GM21447 (cell line): ENCODE results near the gene MYO3B.

ENCODE experiments used
- ATAC-seq: cut with Tn5 transposase; IDR thresholded peaks from one replicate; pipeline ENCODE4 v1.9.1; 2021; ENCODE audit not compliant: unreplicated experiment

The MYO3B gene

DNA sequence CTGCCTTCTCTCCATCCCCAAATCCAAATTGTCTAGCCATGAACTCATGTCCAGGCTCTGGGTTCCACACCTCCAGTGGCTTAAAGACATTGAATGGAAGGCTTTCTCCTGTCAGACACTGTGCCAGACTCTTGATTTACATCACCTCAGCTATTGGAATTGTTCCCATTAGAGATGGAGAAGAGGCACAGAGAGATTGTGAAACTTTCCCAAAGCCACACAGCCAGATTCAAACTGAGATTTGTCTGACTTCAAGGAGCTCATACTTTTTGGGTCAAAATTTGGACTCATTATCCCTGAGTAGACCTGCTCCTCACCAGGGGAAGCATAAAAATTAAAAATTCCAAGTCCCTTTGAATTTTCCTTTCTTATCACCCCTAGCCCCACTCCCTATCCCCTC, 18.9 kb upstream of the MYO3B start:
- no peak for ATAC-seq

DNA sequence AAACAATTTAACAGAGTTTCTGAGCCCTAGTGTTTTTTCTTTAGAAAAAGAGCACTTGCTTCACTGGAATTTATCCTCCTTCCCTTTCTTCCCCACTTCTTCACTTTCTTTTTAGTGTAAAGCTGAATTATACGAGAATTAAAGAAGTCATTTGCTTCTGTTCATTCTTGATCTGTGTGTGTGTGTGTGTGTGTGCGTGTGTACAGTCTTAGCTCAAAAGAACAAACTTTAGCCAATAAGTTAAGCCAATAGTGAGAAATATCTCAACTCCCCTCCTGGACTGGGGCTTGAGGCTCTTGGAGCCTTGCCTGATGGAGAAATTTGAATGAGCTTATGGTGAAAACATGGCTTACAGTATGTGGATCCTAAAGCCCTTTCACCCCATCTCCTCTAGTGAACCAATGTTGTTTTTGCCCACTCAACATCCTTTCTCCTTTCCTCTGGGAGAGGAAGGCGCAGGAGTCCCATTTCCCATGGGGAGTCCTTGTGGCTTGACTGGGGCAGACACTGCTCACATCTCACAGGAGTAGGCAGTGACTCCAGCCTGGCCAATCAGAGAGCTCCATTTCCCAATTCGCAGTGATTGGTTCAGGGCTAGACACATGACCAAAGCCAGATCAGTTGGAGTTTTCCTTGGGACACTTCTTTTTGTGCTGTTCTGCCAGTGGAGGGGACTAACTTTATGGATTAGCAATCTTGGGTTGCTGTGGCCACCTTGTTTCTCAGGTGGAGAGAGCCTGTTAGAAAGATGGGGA, 16.3 kb upstream of the MYO3B start:
- no peak for ATAC-seq

DNA sequence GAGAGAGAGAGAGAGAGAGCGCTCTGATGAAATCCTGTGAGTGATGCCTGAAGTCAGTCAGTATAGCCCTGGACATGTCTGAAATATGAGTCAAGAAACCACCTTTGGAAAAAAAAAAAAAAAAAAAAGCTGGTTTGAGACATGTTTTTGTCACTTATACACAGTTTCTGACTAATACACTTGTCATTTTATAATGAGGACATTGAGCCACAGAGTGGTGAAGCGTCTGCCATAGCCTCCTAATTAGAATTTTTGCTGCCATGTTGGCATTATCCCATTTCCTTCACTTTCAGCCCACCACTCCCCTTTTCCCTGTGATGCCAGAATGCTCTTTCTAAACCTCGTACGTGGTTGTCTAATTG, 15.7 kb upstream of the MYO3B start:
- no peak for ATAC-seq

DNA sequence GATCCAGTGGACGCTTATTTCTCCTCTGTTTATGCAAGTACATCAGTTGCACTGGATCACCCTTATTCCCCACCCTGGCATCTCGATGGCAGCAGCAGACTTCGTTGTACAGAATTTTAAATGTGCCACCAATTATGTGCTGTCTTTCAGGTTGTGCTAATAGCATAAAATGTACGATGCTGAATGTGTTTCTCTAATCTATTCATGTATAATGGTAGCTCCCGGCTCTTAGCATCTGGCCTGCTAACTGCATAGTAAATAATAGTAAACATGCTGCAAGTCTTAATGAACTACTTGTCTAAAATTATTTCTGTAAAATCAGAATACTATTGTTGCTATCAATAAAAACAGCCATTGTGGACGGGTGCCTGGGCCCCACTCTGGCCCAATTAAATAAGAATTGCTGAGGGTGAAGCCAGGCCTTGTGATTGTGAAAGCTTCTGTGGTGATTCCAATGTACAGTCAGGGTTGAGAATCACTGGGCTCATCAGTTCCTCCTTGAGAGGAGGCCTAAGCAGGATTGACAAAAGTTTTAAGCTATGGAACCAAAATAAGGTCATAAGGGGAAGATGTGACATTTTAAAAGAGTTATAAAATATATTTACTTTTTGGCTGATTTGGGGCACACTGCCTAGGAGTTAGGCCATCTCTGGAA, 14.4 kb upstream of the MYO3B start:
- no peak for ATAC-seq

DNA sequence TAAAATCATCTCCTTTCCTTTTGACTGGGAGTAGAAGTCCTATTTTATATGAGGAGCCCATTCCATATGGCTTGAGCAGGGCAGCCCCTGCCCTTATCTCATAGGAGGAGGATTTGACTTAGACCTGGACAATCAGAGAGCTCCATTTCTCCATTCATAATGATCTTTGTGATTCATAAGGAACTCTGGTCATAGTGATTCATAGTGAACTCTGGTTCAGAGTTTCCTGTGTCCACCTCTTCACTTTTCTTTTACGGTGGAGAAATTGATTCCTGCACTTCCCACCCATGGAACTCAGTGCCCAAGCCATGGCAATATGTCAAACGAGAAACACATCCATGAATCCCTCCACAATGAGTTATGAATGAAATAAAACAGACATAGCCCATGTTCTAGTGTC, 12.8 kb upstream of the MYO3B start:
- ATAC-seq: no peak

DNA sequence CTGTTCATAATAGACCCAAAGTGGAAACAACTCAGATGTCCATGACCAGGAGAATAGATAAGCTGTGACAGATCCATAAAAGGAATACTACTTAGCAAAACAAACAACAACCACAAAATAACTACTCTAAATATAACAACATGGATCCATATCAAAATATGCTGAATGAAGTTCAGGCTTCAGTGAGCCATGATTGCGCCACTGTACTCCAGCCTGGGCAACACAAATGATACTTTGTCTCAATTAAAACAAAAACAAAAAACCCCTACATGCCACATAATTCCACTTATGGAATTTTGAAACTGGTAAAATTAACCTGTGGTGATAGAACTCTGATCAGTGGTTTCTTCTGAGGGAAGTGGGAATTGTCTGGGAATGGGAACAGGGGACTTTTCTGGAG, 11.2 kb upstream of the MYO3B start:
- ATAC-seq: no peak

DNA sequence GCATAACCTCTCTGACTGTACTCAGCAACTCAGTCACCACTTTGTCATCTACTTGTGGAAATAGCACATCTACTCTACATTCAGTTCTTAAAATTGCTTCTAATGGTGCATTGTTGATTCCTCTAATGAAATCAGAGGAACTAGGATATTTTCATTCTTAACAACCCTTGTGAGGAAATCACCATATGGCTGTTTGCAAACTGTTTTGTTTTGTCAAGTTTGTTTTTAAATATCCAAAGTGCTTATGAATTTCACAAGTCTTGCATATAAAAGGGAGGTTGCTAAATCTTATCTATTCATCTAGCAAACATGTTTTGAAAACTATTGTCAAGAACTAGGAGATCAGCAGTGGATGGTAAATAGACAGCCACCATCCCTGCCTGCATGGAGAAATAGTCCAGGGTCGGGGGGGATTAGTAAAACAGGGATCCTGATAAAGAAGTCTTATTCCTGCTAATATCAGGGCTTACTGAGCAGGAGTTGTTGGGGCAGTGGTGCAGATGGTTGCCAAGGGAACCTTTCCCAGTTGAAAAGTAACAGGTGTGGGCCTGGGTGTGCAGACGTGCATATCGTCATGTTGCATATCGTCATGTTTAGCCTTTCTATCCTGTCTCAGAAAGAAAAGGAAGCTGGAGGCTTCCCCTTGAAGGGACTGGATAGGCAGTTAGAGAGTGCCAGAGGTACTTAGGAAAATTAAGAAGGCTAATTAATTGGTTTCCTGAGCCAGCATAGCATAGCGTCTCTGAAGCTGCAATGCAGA, 7.5 kb upstream of the MYO3B start:
- ATAC-seq: no peak

DNA sequence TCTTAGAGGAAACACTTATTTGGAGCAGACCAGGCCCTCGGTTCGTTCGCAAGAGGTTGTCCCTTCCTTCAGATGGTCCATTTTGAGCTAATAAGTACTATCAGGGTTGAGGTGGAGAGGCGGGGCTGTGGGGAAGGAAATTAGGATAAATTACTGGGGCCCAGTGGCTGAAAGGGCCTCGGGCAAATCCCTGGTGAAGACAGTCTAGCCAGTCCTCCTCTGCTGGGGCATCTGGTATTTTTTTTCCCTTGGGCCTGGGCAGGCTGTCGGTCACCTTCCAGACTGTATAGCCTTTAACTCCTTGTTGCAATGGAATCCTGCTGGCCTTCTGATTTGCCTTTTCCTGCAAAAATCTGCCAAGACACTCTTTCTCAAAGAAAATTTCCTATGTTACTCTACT, 1.7 kb upstream of the MYO3B start:
- no peak for ATAC-seq

DNA sequence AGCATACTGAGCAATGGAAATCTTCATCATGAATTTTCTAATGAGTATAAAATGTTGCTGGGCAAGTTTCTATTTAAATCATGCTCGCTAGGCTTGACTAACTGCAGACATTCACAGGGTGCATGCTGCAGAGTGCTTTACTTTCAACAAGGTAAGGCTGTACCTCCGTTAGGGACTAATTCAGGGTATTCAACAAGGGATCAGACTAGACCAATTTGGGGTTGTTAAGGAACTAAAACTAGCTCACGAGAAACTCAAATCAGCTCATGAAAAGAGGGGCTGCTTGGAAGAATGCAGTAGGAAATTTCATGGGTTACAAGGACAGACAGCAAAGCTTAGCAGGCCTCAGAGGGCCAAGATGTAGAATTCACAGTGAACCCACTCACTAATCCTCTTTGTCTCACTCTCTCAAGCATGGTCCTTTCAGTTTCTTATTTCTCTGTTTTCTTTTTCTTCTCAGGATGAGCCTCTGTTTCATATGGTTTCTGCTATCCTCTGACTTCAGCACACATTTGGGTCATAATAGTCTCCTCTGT, 2.2 kb downstream of the MYO3B start:
- peak; percentile 77 for ATAC-seq

DNA sequence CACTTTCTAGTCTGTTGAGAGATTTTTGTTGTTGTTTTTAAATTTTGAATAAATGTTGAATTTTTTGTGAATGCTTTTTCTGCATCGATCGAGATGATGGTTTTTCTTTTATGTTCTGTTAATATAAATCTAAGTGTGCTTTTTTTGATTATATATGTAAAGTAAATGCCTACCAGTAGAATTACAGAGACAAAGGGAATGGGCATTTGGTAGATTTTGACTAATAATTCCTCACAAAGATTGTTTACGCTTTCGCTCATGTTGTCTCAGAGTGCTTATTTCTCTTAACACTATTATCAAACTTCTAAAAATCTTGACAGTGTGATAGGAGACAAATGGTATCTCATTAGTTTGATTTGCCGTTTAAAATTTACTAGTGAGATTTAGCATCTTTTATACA, 3.7 kb downstream of the MYO3B start:
- no peak for ATAC-seq

DNA sequence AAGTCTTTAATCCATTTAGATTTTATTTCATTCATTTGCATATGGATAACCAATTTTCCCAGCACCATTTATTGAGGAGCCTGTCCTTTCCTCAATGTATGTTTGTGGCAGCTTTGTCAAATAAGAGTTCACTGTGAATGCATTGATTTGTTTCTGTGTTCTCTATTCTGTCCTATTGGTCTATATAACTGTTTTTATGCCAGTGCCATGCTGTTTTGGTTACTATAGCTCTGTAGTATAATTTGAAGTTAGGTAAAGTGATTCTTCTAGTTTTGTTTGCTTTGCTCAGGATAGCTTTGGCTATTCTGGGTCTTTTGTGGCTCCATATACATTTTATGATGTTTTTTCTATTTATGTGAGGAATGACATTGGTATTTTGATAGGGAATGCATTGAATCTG, 7.4 kb downstream of the MYO3B start:
- no peak for ATAC-seq

DNA sequence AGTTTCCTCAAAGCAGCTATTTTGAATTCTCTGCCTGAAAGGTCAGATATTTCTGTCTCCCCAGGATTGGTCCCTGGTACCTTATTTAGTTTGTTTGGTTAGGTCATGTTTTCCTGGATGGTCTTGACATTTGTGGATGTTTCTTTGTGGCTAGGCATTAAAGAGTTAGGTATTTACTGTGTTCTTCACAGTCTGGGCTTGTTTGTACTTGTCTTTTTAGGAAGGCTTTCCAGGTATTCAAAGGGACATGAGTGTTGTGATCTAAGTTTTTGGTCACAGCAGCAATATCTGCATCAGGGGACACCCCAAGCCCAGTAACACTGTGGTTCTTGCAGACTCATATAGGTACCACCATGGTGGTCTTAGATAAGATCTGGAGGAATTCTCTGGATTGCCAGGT, 11.8 kb downstream of the MYO3B start:
- no peak for ATAC-seq

DNA sequence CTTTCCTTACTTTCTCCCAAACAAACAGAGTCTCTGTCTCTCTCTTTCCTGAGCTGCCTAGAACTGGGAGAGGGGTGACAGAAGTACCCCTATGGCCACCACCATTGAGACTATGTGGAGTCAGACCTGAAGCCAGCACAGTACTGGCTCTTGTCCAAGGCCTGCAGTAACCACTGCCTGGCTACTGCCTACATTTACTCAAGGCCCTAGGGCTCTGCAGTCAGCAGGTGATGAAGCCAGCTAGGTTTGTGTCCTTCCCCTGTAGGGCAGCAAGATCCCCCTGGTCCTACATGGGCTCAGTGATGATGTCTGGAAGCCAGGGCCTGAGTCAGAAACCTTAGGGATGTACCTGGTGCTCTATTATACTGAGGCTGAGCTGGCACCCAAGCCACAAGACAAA, 12.2 kb downstream of the MYO3B start:
- ATAC-seq: no peak

DNA sequence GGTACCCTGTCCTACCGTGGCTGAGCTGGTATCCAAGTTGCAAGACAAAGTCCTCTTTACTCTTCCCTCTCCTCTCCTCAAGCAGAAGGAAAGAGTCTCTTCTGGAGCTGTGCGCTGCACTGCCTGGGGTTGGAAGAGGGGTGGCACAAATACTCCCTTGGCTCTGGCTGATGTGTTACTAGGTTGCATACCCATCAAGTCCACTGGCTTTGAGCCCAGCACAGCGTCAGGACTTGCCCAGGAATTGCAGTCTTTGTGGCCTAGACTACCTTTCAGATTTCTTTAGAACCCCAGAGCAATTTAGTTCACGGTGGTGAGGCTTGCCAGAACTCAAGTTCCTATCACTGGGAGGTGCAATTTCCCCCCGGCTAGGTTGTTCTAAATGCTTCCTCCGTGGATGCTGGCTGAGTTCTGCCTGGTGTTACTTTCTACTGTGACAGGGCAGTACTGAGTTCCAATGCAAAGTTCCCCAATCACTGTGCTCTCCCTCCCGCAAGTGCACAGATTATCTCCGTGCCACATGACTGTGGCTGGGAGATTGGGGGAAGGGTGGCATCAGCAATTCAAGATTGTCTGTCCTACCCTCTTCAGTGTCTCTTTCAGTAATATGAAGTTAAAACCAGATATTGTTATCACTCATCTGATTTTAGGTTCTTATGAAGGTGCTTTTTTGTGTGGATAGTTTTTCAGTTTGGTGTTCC, 13.4 kb downstream of the MYO3B start:
- ATAC-seq: no peak

DNA sequence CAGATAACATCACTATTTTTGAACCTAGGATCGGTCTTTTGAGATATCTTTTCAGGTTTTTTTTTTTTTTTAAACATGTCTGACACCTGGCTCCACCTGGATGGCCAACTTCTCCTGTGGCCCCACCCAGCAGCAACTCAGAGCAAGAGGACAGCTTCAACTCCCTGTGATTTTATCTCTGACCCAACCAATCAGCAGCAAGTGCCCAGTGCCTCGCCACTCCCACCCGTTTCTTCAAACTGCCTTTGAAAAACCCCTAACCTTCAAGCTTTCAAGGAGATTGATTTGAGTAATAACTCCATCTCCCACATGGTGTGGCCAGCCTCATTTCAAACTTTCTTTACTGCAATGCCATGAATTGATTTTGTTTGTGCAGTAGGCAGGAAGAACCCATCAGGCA, 19.0 kb downstream of the MYO3B start:
- no peak for ATAC-seq

DNA sequence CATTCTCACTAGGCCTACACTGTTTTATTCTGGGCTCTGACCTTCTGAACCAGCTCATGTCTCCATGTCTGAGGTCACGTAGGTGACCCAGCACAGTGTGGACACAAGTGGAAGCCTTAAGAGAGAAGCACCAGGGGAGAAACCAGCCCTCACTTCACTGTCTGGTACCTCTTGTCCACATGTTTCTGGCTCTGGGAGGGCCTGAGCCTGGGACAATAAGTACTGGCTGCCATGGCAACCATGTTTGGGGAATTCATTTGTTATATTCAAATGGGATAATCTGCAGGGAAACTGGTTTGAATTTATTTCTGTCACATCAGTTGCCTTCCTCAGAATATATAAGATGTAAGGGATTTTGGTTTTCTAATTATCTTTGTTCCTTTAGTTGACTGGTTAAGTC, 23.3 kb downstream of the MYO3B start:
- ATAC-seq: no peak

DNA sequence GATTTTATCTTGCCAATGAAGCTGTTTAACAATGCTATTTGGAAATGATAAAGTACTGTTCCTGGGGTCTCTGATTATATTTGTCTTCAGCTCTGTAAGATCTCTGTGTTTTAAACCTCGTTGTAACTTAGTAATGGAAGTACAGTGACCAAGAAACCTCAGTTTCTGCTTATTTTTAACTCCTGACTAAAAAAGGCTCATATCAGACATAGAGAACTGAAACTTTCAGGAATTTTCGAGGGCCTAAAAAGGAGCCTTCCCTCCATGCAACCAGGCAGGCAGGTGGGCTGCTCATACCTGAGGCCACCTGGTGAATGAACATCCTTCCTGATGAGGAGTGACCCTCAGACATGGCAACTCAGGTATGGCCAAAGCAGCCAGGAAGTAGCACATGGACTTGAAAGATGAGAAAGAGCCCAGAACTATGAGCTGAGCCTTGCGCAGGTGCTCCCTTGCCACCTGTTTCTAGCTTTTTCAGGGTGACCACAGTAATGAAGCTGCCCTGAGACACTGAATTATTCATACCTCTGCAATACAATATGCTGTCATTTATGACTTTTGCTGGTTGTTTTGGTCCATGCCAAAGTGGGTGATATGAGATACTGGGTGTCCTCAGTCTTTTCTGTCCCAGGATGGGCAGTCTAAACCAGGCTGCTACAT, 23.9 kb downstream of the MYO3B start:
- ATAC-seq: peak; percentile 51

DNA sequence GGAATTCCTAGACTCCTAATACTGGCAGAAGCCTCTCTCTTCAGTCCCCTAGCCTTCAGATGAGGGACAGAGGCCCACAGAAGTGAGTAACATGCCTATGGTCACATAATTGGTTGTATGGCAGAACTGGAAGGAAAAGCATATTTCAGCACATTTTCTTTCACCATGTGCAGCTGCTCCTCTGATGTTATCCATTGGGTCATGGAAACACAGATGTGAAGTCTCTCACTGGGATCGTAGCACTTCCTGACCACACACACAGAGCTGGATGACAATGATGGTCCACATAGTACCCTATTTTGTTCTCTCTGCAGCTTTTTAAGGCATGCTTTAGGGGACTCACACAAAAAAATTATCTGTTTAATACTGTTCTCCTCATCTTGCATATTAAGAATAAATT, 24.5 kb downstream of the MYO3B start:
- no peak for ATAC-seq

DNA sequence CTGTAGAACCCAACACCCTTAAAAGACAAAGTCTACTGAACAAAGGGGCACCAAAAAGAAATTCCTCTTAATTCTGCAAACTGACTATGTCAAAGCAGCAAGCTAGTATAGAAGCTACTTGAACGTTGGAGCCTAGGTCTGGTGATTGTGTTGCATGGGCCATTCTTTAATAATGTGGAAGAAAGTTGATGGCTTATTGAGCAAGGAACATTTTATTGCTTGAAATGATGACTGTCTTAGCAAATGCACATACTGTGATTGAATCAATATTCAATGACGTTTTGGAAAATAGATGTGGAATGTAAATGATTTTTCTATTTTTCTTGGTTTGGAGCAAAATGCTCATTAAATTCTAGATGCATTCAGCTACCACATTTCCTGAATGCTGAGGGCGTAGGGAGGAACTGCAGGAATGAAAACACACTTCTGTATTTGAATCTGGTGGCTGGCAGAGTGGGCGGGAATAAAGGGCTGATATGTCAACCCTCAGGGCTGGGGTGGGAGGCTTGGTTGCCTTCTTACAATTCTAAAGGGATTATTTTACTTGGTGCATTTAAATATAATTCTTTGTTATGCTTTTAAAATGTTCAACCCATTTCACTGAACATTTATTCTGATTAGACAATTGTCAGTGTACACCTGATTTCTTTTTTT, 26.5 kb downstream of the MYO3B start:
- ATAC-seq: no peak

DNA sequence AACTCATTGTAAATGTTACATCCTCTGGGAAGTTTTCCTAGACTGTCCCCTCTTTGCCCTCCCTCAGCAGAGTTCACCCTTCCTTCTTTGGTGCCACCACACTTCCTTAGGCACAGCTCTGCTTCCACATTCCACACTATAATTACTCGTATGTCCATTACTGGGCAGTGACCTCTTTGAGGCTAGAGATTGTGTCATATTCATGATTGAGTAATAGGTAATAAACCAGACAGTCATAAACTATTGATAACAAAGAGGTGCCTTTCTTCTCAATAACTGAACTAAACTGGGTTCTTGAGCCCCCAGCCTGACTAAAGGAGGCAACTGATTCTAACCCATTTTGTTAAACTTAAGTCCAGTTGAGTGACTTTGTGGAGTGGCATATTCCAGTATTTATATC, 28.3 kb downstream of the MYO3B start:
- ATAC-seq: no peak
